ENCODE results near the gene PRKCB. TPM values are rescaled to one million over a fixed set of nuclear protein-coding genes. Genes with fewer than 3 reads are reported as not detected.
"Not testable (repeated sequence)": the region's sequence is repeated elsewhere in the genome, so short reads cannot be mapped to it uniquely, and the experiment has no call there.

Gene PRKCB
- polyA plus RNA-seq, 1 donor = 1.4 TPM

- no peak for DNase-seq
Observed at GRCh38 chr16:23902748-23903414, 67.1 kb downstream of the PRKCB start.

- DNase-seq = peak; percentile 13
Observed at GRCh38 chr16:23905027-23905426, 69.2 kb downstream of the PRKCB start.

GRCh38 chr16:23907457-23907902 is 71.7 kb downstream of the PRKCB start:
- no peak for DNase-seq

GRCh38 chr16:23907903-23908302 is 72.1 kb downstream of the PRKCB start:
- no peak for DNase-seq

- DNase-seq = no peak
Observed at GRCh38 chr16:23908790-23909189, 73.0 kb downstream of the PRKCB start.

- no peak for DNase-seq
Observed at GRCh38 chr16:23909792-23910418, 74.1 kb downstream of the PRKCB start.

- DNase-seq = no peak
Observed at GRCh38 chr16:23914946-23915530, 79.3 kb downstream of the PRKCB start.

- not testable (repeated sequence) for DNase-seq
Observed at GRCh38 chr16:23916552-23916951, 80.8 kb downstream of the PRKCB start.

- no peak for DNase-seq
Observed at GRCh38 chr16:23917621-23918020, 81.8 kb downstream of the PRKCB start.

- no peak for DNase-seq
Observed at GRCh38 chr16:23920446-23920845, 84.7 kb downstream of the PRKCB start.

- DNase-seq = no peak
Observed at GRCh38 chr16:23920899-23921298, 85.1 kb downstream of the PRKCB start.

GRCh38 chr16:23922406-23922805 is 86.6 kb downstream of the PRKCB start:
- DNase-seq = no peak

- DNase-seq = no peak
Observed at GRCh38 chr16:23924128-23924527, 88.3 kb downstream of the PRKCB start.

- DNase-seq = no peak
Observed at GRCh38 chr16:23927796-23928195, 92.0 kb downstream of the PRKCB start.

- DNase-seq = no peak
Observed at GRCh38 chr16:23929237-23929636, 93.5 kb downstream of the PRKCB start.

- DNase-seq = no peak
Observed at GRCh38 chr16:23929856-23930255, 94.1 kb downstream of the PRKCB start.

GRCh38 chr16:23930791-23931190 is 95.0 kb downstream of the PRKCB start:
- no peak for DNase-seq

GRCh38 chr16:23931199-23931598 is 95.4 kb downstream of the PRKCB start:
- DNase-seq = no peak

- not testable (repeated sequence) for DNase-seq
Observed at GRCh38 chr16:23933650-23934049, 97.9 kb downstream of the PRKCB start.

- DNase-seq = no peak
Observed at GRCh38 chr16:23934610-23935236, 98.9 kb downstream of the PRKCB start.

- no peak for DNase-seq
Observed at GRCh38 chr16:23940111-23940510, 104.3 kb downstream of the PRKCB start.

GRCh38 chr16:23941025-23941424 is 105.2 kb downstream of the PRKCB start:
- no peak for DNase-seq

GRCh38 chr16:23941963-23942564 is 106.3 kb downstream of the PRKCB start:
- DNase-seq = no peak
